ENCODE results near the gene IL11.

- TF ChIP-seq CTCF (IDR thresholded peaks at IDR 0.05; ENCODE audit: poor library complexity) (no peak), EZH2 (IDR thresholded peaks at IDR 0.05; ENCODE audit: borderline replicate concordance) (no peak), EZH2phosphoT487 (IDR thresholded peaks at IDR 0.05; ENCODE audit: low read depth, severe bottlenecking, unreplicated experiment) (no peak)
Measured at GRCh38 chr19:55386493-55386971, 16.3 kb upstream of the IL11 start.

Measured in hepatocyte (in vitro differentiated cells).